Caco-2 (cell line): Measurements from ENCODE around the gene STX8. TPM values are rescaled to one million over a fixed set of nuclear protein-coding genes. Genes with fewer than 3 reads are reported as not detected.

Experiments used
- BruUV-seq: library from RNA; stranded (reverse); fragments of 400-500 nt; replicated peaks from 2 replicates; lab custom pipeline; 2021; lab: Mats Ljungman, UMichigan
- CTCF ChIA-PET: fragments of 300-600 bp; sonication (Branson Sonifier 250); formaldehyde crosslinking; loops from one replicate; lab custom pipeline; 2022; ENCODE audit warnings: antibody characterized with exemption; lab: Charles Lee
- POLR2A ChIA-PET: fragments of 300-600 bp; sonication (Branson Sonifier 250); formaldehyde crosslinking; loops from one replicate; lab custom pipeline; 2022; ENCODE audit warnings: antibody characterized with exemption; lab: Charles Lee
- DNase-seq, 2 experiments: peaks; one replicate each; pipeline versions ENCODE4 v3.0.0 to v3.0.0-alpha.2; 2020 to 2022
- H3K27me3 ChIP-seq: replicated peaks from 2 replicates; pipeline ENCODE4 v1.6.0; 2011; ENCODE audit warnings: low read length; ENCODE audit not compliant: control insufficient read depth, insufficient read depth
- H3K36me3 ChIP-seq: 2 replicates; pipeline ENCODE4 v1.5.1; 2011; ENCODE audit warnings: low read length; ENCODE audit not compliant: control insufficient read depth, insufficient read depth
- H3K4me1 ChIP-seq: fragments of 250-450 bp; sonication (Bioruptor Pico); 2 replicates; pipeline ENCODE4 v1.5.1; 2020; ENCODE audit warnings: mild to moderate bottlenecking
- H3K4me3 ChIP-seq: 2 replicates; pipeline ENCODE4 v1.5.1; 2011; ENCODE audit warnings: low read depth, mild to moderate bottlenecking, control low read depth, low read length
- H3K9me3 ChIP-seq: fragments of 250-450 bp; sonication (Bioruptor Pico); 2 replicates; pipeline ENCODE4 v1.5.1; 2020; ENCODE audit warnings: mild to moderate bottlenecking, moderate library complexity
- H3K27ac Mint-ChIP-seq: one replicate; pipeline ENCODE4 v1.8.0; 2022; ENCODE audit warnings: mixed read lengths; ENCODE audit not compliant: unreplicated experiment
- H3K27me3 Mint-ChIP-seq: one replicate; pipeline ENCODE4 v1.8.0; 2022; ENCODE audit warnings: mixed read lengths; ENCODE audit not compliant: insufficient read depth, unreplicated experiment
- H3K36me3 Mint-ChIP-seq: one replicate; pipeline ENCODE4 v1.8.0; 2022; ENCODE audit warnings: mild to moderate bottlenecking, mixed read lengths; ENCODE audit not compliant: insufficient read depth, unreplicated experiment
- H3K4me1 Mint-ChIP-seq: one replicate; pipeline ENCODE4 v1.8.0; 2022; ENCODE audit warnings: low read depth, mixed read lengths; ENCODE audit not compliant: unreplicated experiment
- H3K4me3 Mint-ChIP-seq: one replicate; pipeline ENCODE4 v1.8.0; 2022; ENCODE audit warnings: mild to moderate bottlenecking, moderate library complexity, mixed read lengths; ENCODE audit not compliant: unreplicated experiment
- H3K9me3 Mint-ChIP-seq: one replicate; pipeline ENCODE4 v1.8.0; 2022; ENCODE audit warnings: mixed read lengths; ENCODE audit not compliant: unreplicated experiment
- CTCF ChIP-seq, 2 experiments: fragments of 200-600 bp in 1 of 2; IDR thresholded peaks; 1 replicate in 1 of 2; 2 replicates in 1 of 2; pipeline versions ENCODE4 v1.5.1 to v1.8.0; 2011 to 2022; ENCODE audit warnings: antibody characterized with exemption in 1 of 2, control low read depth in 1 of 2, inconsistent platforms in 1 of 2, low read depth in 1 of 2, low read length in 1 of 2, mild to moderate bottlenecking in 1 of 2, moderate library complexity in 1 of 2; ENCODE audit not compliant: insufficient read depth in 1 of 2, severe bottlenecking in 1 of 2, unreplicated experiment in 1 of 2
- intact Hi-C: fragments of 100-400 bp; cut with micrococcal nuclease; formaldehyde crosslinking; loops from one replicate; pipeline ENCODE4 v1.10.0; 2022; ENCODE audit not compliant: unreplicated experiment
- total RNA-seq: library from RNA; stranded (reverse); gene quantifications from 2 replicates; pipeline ENCODE4 v1.2.3, GENCODE V29; 2022

Gene STX8
- total RNA-seq, 1 experiment from 2014 or later = 22.6 TPM

GRCh38 chr17:9443811-9444210 lies 131.8 kb downstream of the STX8 start:
- H3K27ac Mint-ChIP-seq = no peak overlapping the region
- Histone ChIP-seq H3K9me3 (no peaks in the 10 kb centered on the region), H3K4me1 (no peaks in the 10 kb centered on the region), H3K4me3 (no peak overlapping the region), H3K36me3 (no peaks in the 10 kb centered on the region), H3K27me3 (no peaks in the 10 kb centered on the region)
- no peaks in the 10 kb centered on the region for H3K4me1 Mint-ChIP-seq
- intact Hi-C loops = no loop called here
- no peaks in the 10 kb centered on the region for H3K27me3 Mint-ChIP-seq
- H3K9me3 Mint-ChIP-seq = no peaks in the 10 kb centered on the region
- H3K36me3 Mint-ChIP-seq = no peaks in the 10 kb centered on the region
- no peak for TF ChIP-seq CTCF (IDR thresholded peaks at IDR 0.05; ENCODE audit: insufficient read depth in 1 of 2, low read depth in 1 of 2, low read length in 1 of 2, severe bottlenecking in 1 of 2, unreplicated experiment in 1 of 2)
- no peak overlapping the region for H3K4me3 Mint-ChIP-seq
- ChIA-PET POLR2A (no interaction called here), CTCF (no interaction called here)
- no peak for DNase-seq
- BruUV-seq = no TSS peak

GRCh38 chr17:9439851-9440250 lies 135.8 kb downstream of the STX8 start:
- intact Hi-C loops = no loop called here
- no peak overlapping the region for H3K4me3 ChIP-seq
- no peaks in the 10 kb centered on the region for H3K36me3 ChIP-seq
- no peak overlapping the region for H3K27ac Mint-ChIP-seq
- H3K36me3 Mint-ChIP-seq = no peaks in the 10 kb centered on the region
- no TSS peak for BruUV-seq
- no peak overlapping the region for H3K4me3 Mint-ChIP-seq
- CTCF ChIA-PET = no interaction called here
- H3K4me1 ChIP-seq = no peaks in the 10 kb centered on the region
- DNase-seq = no peak
- no peak for TF ChIP-seq CTCF (IDR thresholded peaks at IDR 0.05; ENCODE audit: insufficient read depth in 1 of 2, low read depth in 1 of 2, low read length in 1 of 2, severe bottlenecking in 1 of 2, unreplicated experiment in 1 of 2)
- H3K27me3 ChIP-seq = no peaks in the 10 kb centered on the region
- H3K27me3 Mint-ChIP-seq = no peaks in the 10 kb centered on the region
- no peaks in the 10 kb centered on the region for H3K9me3 ChIP-seq
- POLR2A ChIA-PET = no interaction called here
- H3K9me3 Mint-ChIP-seq = no peaks in the 10 kb centered on the region
- H3K4me1 Mint-ChIP-seq = no peaks in the 10 kb centered on the region

- TF ChIP-seq CTCF (IDR thresholded peaks at IDR 0.05; ENCODE audit: insufficient read depth in 1 of 2, low read depth in 1 of 2, low read length in 1 of 2, severe bottlenecking in 1 of 2, unreplicated experiment in 1 of 2) = no peak
- Mint-ChIP-seq H3K27ac (no peak overlapping the region), H3K4me1 (no peaks in the 10 kb centered on the region), H3K9me3 (no peaks in the 10 kb centered on the region), H3K4me3 (no peak overlapping the region), H3K36me3 (no peaks in the 10 kb centered on the region), H3K27me3 (no peaks in the 10 kb centered on the region)
- BruUV-seq = no TSS peak
- Histone ChIP-seq H3K27me3 (no peaks in the 10 kb centered on the region), H3K4me3 (no peak overlapping the region), H3K9me3 (no peaks in the 10 kb centered on the region), H3K36me3 (no peaks in the 10 kb centered on the region), H3K4me1 (no peaks in the 10 kb centered on the region)
- intact Hi-C loops = no loop called here
- no peak for DNase-seq
- ChIA-PET CTCF (interaction anchor here (0.6 kb wide), 1 partner anchor 543 kb away, joined by 3 read pairs; no protein-coding TSS in a partner anchor), POLR2A (no interaction called here)
Measured at GRCh38 chr17:9436630-9437029, 139.0 kb downstream of the STX8 start.
